ENCODE data around the gene NACC2.
"Not testable (repeated sequence)": the region's sequence is repeated elsewhere in the genome, so short reads cannot be mapped to it uniquely, and the experiment has no call there.

NACC2 gene

GRCh38 chr9:136075881-136076678, 19.0 kb downstream of the NACC2 start:
- no peak overlapping the region for H3K4me3 ChIP-seq (ENCODE audit: low read length)
- H3K9me3 ChIP-seq (ENCODE audit: insufficient read depth, low read length) = no peaks in the 10 kb centered on the region
- no peaks in the 10 kb centered on the region for H3K4me1 ChIP-seq (ENCODE audit: low read length)
- no peaks in the 10 kb centered on the region for H4K20me1 ChIP-seq (ENCODE audit: insufficient read depth, low read length)
- H3K27ac ChIP-seq (ENCODE audit: low read length) = no peak overlapping the region
- H2AFZ ChIP-seq (ENCODE audit: low read depth, low read length) = no peak overlapping the region
- no peaks in the 10 kb centered on the region for H3K79me2 ChIP-seq (ENCODE audit: low read length)
- H3K4me2 ChIP-seq (ENCODE audit: low read length) = no peak overlapping the region
- H3K36me3 ChIP-seq (replicated peaks; ENCODE audit: low read depth, low read length) = no peaks in the 10 kb centered on the region
- H3K27me3 ChIP-seq (ENCODE audit: low read depth, low read length) = no peaks in the 10 kb centered on the region
- H3K9ac ChIP-seq (ENCODE audit: low read length) = no peak overlapping the region
- no peak for TF ChIP-seq EZH2phosphoT487 (IDR thresholded peaks at IDR 0.05; ENCODE audit: low read depth)
- TF ChIP-seq CTCF (IDR thresholded peaks at IDR 0.05; ENCODE audit: low read depth, low read length) = no peak

GRCh38 chr9:136075134-136075841, 19.8 kb downstream of the NACC2 start:
- H3K36me3 ChIP-seq (replicated peaks; ENCODE audit: low read depth, low read length) = no peaks in the 10 kb centered on the region
- no peak overlapping the region for H2AFZ ChIP-seq (ENCODE audit: low read depth, low read length)
- no peak overlapping the region for H3K4me3 ChIP-seq (ENCODE audit: low read length)
- no peaks in the 10 kb centered on the region for H3K27me3 ChIP-seq (ENCODE audit: low read depth, low read length)
- H3K9me3 ChIP-seq (ENCODE audit: insufficient read depth, low read length) = no peaks in the 10 kb centered on the region
- H3K27ac ChIP-seq (ENCODE audit: low read length) = no peak overlapping the region
- no peak overlapping the region for H3K9ac ChIP-seq (ENCODE audit: low read length)
- TF ChIP-seq CTCF (IDR thresholded peaks at IDR 0.05; ENCODE audit: low read depth, low read length) = no peak
- TF ChIP-seq EZH2phosphoT487 (IDR thresholded peaks at IDR 0.05; ENCODE audit: low read depth) = no peak
- H3K4me1 ChIP-seq (ENCODE audit: low read length) = no peaks in the 10 kb centered on the region
- H4K20me1 ChIP-seq (ENCODE audit: insufficient read depth, low read length) = no peaks in the 10 kb centered on the region
- no peaks in the 10 kb centered on the region for H3K79me2 ChIP-seq (ENCODE audit: low read length)
- H3K4me2 ChIP-seq (ENCODE audit: low read length) = no peak overlapping the region

GRCh38 chr9:136074706-136075105, 20.4 kb downstream of the NACC2 start:
- Histone ChIP-seq H3K9ac (ENCODE audit: low read length) (no peak overlapping the region), H3K27me3 (ENCODE audit: low read depth, low read length) (no peaks in the 10 kb centered on the region), H3K4me3 (ENCODE audit: low read length) (no peak overlapping the region), H3K79me2 (ENCODE audit: low read length) (no peaks in the 10 kb centered on the region), H3K4me2 (ENCODE audit: low read length) (no peak overlapping the region), H3K9me3 (ENCODE audit: insufficient read depth, low read length) (0 out of 2 replicates have a peak, but pooled peaks cover under 1% of the 10 kb centered on the region), H3K36me3 (replicated peaks; ENCODE audit: low read depth, low read length) (no peaks in the 10 kb centered on the region), H3K27ac (ENCODE audit: low read length) (no peak overlapping the region), H4K20me1 (ENCODE audit: insufficient read depth, low read length) (no peaks in the 10 kb centered on the region), H3K4me1 (ENCODE audit: low read length) (no peaks in the 10 kb centered on the region), H2AFZ (ENCODE audit: low read depth, low read length) (no peak overlapping the region)
- TF ChIP-seq EZH2phosphoT487 (IDR thresholded peaks at IDR 0.05; ENCODE audit: low read depth) = no peak
- no peak for TF ChIP-seq CTCF (IDR thresholded peaks at IDR 0.05; ENCODE audit: low read depth, low read length)

- TF ChIP-seq EZH2phosphoT487 (IDR thresholded peaks at IDR 0.05; ENCODE audit: low read depth) (no peak), CTCF (IDR thresholded peaks at IDR 0.05; ENCODE audit: low read depth, low read length) (no peak)
- no peak overlapping the region for H3K4me2 ChIP-seq (ENCODE audit: low read length)
- H3K4me1 ChIP-seq (ENCODE audit: low read length) = no peaks in the 10 kb centered on the region
- no peak overlapping the region for H3K27ac ChIP-seq (ENCODE audit: low read length)
- H3K4me3 ChIP-seq (ENCODE audit: low read length) = no peak overlapping the region
- H3K36me3 ChIP-seq (replicated peaks; ENCODE audit: low read depth, low read length) = no peaks in the 10 kb centered on the region
- no peaks in the 10 kb centered on the region for H3K79me2 ChIP-seq (ENCODE audit: low read length)
- no peak overlapping the region for H2AFZ ChIP-seq (ENCODE audit: low read depth, low read length)
- H3K9ac ChIP-seq (ENCODE audit: low read length) = no peak overlapping the region
- H4K20me1 ChIP-seq (ENCODE audit: insufficient read depth, low read length) = no peaks in the 10 kb centered on the region
- H3K9me3 ChIP-seq (ENCODE audit: insufficient read depth, low read length) = no peaks in the 10 kb centered on the region
- no peaks in the 10 kb centered on the region for H3K27me3 ChIP-seq (ENCODE audit: low read depth, low read length)
These were observed 32.2 kb downstream of the NACC2 start for GRCh38 chr9:136062657-136063439.

GRCh38 chr9:136061916-136062315, 33.2 kb downstream of the NACC2 start:
- H3K27me3 ChIP-seq (ENCODE audit: low read depth, low read length); H3K4me2 ChIP-seq (ENCODE audit: low read length); H3K9me3 ChIP-seq (ENCODE audit: insufficient read depth, low read length); H3K36me3 ChIP-seq (replicated peaks; ENCODE audit: low read depth, low read length); H3K4me1 ChIP-seq (ENCODE audit: low read length); H4K20me1 ChIP-seq (ENCODE audit: insufficient read depth, low read length); H3K79me2 ChIP-seq (ENCODE audit: low read length); H3K27ac ChIP-seq (ENCODE audit: low read length); H3K9ac ChIP-seq (ENCODE audit: low read length); H2AFZ ChIP-seq (ENCODE audit: low read depth, low read length); H3K4me3 ChIP-seq (ENCODE audit: low read length): not testable (repeated sequence)

All from OCI-LY3 (cell line).